Gastrocnemius medialis (tissue), 4 donors: ENCODE data around the gene PARD3.

Experiments used
- CTCF ChIP-seq, 5 experiments: fragments of 450-650 bp in 3 of 5; fragments of 200-600 bp in 2 of 5; sonication (generic) in 2 of 5; IDR thresholded peaks in 4 of 5; conservative IDR thresholded peaks in 1 of 5; 1 replicate in 4 of 5; 2 replicates in 1 of 5; pipeline ENCODE4 v1.5.1; 2016 to 2019; ENCODE audit warnings: antibody characterized with exemption in 5 of 5, mild to moderate bottlenecking in 3 of 5, moderate library complexity in 3 of 5
- POLR2A ChIP-seq, 2 donors: fragments of 450-650 bp; IDR thresholded peaks; one replicate each; pipeline ENCODE4 v1.6.1; 2017; ENCODE audit warnings: antibody characterized with exemption in 2 of 2, mild to moderate bottlenecking in 2 of 2, moderate library complexity in 2 of 2

GRCh38 chr10:34292675-34293074 is 522.4 kb downstream of the PARD3 start:
- TF ChIP-seq CTCF (IDR thresholded peaks at IDR 0.05 in 4 of 5, conservative IDR thresholded peaks at IDR 0.05 in 1 of 5) (no peak), POLR2A (IDR thresholded peaks at IDR 0.05) (no peak)
